HFFc6 (cell line): ENCODE results near the gene SAG. TPM values are rescaled to one million over a fixed set of nuclear protein-coding genes. Genes with fewer than 3 reads are reported as not detected.

Source experiments
- DNase-seq: peaks from one replicate; pipeline ENCODE4 v3.0.0-alpha.2; 2018
- H3K27ac Mint-ChIP-seq: 2 replicates; pipeline ENCODE4 v1.8.0; 2020; ENCODE audit warnings: mild to moderate bottlenecking, mixed read lengths
- H3K27me3 Mint-ChIP-seq: 2 replicates; pipeline ENCODE4 v1.8.0; 2021; ENCODE audit warnings: mild to moderate bottlenecking, moderate library complexity, mixed read lengths; ENCODE audit not compliant: insufficient read depth
- H3K36me3 Mint-ChIP-seq: 2 replicates; pipeline ENCODE4 v1.8.0; 2021; ENCODE audit warnings: low read depth, mixed read lengths
- H3K4me1 Mint-ChIP-seq: 2 replicates; pipeline ENCODE4 v1.8.0; 2020; ENCODE audit warnings: low read depth, mixed read lengths
- H3K4me3 Mint-ChIP-seq: 2 replicates; pipeline ENCODE4 v1.8.0; 2020; ENCODE audit warnings: mild to moderate bottlenecking, moderate library complexity, mixed read lengths
- H3K9me3 Mint-ChIP-seq: 2 replicates; pipeline ENCODE4 v1.8.0; 2020; ENCODE audit warnings: mild to moderate bottlenecking, mixed read lengths
- total RNA-seq, 6 experiments: library from RNA; stranded (reverse); fragmentation: NEBNext Ultra II Directional; extraction: Animal tissue kit (Norgen Biotek cat#: 25700); gene quantifications; 2 replicates in 1 of 6; 3 replicates in 5 of 6; pipeline ENCODE4 v1.2.3, GENCODE V29; 2021
- TF ChIP-seq, protein P1 (sequence below): fragments of 200-600 bp; sonication (generic); IDR thresholded peaks from 2 replicates; pipeline ENCODE4 v1.5.0; 2021; ENCODE audit warnings: antibody characterized with exemption, mild to moderate bottlenecking

Gene SAG
- total RNA-seq, 6 experiments from 2014 or later = not detected

DNA sequence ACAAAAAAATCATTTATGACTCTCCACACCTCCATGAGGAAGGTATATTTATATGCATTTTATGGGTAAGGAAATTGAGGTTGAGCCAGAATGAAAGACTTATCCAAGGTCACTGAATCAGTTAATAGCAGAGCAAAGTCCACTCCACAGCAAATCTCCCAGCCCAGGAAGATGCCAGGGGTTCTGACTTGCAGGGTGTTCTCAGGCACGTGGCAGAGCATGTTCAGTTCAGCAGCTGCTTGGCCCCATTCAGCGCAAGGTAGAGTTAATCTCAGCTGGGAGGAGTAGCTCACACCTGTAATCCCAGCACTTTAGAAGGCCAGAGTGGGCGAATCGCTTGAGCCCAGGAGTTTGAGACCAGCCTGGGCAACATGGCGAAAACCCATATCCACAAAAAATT is 28.9 kb downstream of the SAG start:
- Mint-ChIP-seq H3K4me3 (no peak overlapping the region), H3K27me3 (peaks cover 42% of the 10 kb centered on the region), H3K27ac (no peak overlapping the region), H3K36me3 (no peaks in the 10 kb centered on the region), H3K4me1 (no peaks in the 10 kb centered on the region), H3K9me3 (no peaks in the 10 kb centered on the region)
- no peak for DNase-seq
- TF ChIP-seq, protein P1, sequence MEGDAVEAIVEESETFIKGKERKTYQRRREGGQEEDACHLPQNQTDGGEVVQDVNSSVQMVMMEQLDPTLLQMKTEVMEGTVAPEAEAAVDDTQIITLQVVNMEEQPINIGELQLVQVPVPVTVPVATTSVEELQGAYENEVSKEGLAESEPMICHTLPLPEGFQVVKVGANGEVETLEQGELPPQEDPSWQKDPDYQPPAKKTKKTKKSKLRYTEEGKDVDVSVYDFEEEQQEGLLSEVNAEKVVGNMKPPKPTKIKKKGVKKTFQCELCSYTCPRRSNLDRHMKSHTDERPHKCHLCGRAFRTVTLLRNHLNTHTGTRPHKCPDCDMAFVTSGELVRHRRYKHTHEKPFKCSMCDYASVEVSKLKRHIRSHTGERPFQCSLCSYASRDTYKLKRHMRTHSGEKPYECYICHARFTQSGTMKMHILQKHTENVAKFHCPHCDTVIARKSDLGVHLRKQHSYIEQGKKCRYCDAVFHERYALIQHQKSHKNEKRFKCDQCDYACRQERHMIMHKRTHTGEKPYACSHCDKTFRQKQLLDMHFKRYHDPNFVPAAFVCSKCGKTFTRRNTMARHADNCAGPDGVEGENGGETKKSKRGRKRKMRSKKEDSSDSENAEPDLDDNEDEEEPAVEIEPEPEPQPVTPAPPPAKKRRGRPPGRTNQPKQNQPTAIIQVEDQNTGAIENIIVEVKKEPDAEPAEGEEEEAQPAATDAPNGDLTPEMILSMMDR = no peak

DNA sequence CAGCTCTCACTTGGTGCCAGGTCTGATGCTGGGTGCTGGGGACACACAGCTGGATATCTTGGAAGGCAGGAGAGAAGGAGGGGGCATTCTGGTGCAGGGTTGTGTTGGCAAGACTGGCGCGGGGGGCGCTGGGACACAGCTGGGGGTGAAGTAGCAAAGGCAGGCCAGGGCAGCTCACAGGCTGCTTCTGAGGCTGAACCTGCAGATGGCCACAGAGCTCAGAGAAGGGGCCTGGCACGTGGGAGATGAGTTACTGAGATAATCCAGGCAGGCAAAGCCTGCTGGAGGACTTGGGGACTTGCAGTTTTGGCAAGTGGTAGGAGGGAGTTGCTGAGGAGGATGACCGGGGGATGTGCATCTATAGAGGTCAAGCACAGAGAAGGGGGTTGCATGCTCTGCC is 30.4 kb downstream of the SAG start:
- Mint-ChIP-seq H3K36me3 (no peaks in the 10 kb centered on the region), H3K27ac (no peak overlapping the region), H3K4me1 (no peaks in the 10 kb centered on the region), H3K9me3 (no peaks in the 10 kb centered on the region), H3K27me3 (peaks cover 44% of the 10 kb centered on the region), H3K4me3 (no peak overlapping the region)
- DNase-seq = no peak
- TF ChIP-seq, protein P1 = no peak

GRCh38 chr2:233338812-233339368 is 31.3 kb downstream of the SAG start:
- peaks cover 39% of the 10 kb centered on the region for H3K27me3 Mint-ChIP-seq
- no peak for DNase-seq
- no peaks in the 10 kb centered on the region for H3K9me3 Mint-ChIP-seq
- H3K36me3 Mint-ChIP-seq = no peaks in the 10 kb centered on the region
- H3K4me1 Mint-ChIP-seq = no peaks in the 10 kb centered on the region
- no peak overlapping the region for H3K4me3 Mint-ChIP-seq
- TF ChIP-seq, protein P1 = no peak
- no peak overlapping the region for H3K27ac Mint-ChIP-seq

DNA sequence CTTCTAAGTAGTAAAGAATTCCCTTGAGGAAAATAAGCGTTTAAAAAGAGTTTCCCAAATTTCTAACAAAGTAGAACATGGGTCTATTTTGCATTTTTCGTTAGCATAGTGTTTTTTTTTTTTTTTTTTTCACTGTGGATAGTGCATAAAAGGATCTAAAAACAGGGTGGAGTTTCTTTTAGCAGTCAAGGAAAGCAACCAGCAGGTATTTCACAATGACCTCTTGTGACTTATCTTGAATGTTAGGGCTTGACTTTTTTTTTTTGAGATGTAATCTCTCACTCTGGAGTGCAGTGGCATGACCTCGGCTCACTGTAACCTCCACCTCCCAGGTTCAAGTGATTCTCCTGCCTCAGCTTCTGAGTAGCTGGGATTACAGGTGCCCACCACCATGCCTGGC is 31.8 kb downstream of the SAG start:
- no peaks in the 10 kb centered on the region for H3K36me3 Mint-ChIP-seq
- no peak overlapping the region for H3K4me3 Mint-ChIP-seq
- H3K9me3 Mint-ChIP-seq = no peaks in the 10 kb centered on the region
- TF ChIP-seq, protein P1 = no peak
- DNase-seq = no peak
- no peak overlapping the region for H3K27ac Mint-ChIP-seq
- no peaks in the 10 kb centered on the region for H3K4me1 Mint-ChIP-seq
- peaks cover 38% of the 10 kb centered on the region for H3K27me3 Mint-ChIP-seq

- no peak overlapping the region for H3K4me3 Mint-ChIP-seq
- H3K4me1 Mint-ChIP-seq = no peaks in the 10 kb centered on the region
- no peaks in the 10 kb centered on the region for H3K36me3 Mint-ChIP-seq
- H3K27me3 Mint-ChIP-seq = peaks cover 35% of the 10 kb centered on the region
- TF ChIP-seq, protein P1 = no peak
- DNase-seq = no peak
- H3K9me3 Mint-ChIP-seq = no peaks in the 10 kb centered on the region
- H3K27ac Mint-ChIP-seq = no peak overlapping the region
Observed at GRCh38 chr2:233341296-233341695, 33.7 kb downstream of the SAG start.

GRCh38 chr2:233342301-233342700 is 34.7 kb downstream of the SAG start:
- H3K36me3 Mint-ChIP-seq = no peaks in the 10 kb centered on the region
- peaks cover 36% of the 10 kb centered on the region for H3K27me3 Mint-ChIP-seq
- no peaks in the 10 kb centered on the region for H3K4me1 Mint-ChIP-seq
- H3K4me3 Mint-ChIP-seq = no peak overlapping the region
- no peak for DNase-seq
- TF ChIP-seq, protein P1 = no peak
- H3K27ac Mint-ChIP-seq = no peak overlapping the region
- no peaks in the 10 kb centered on the region for H3K9me3 Mint-ChIP-seq
